OCI-LY1 (cell line): ENCODE results near the gene RCC1.
"Not testable (repeated sequence)": the region's sequence is repeated elsewhere in the genome, so short reads cannot be mapped to it uniquely, and the experiment has no call there.

ENCODE experiments used
- H2AFZ ChIP-seq: fragments of 200-600 bp; sonication (generic), shearing (Covaris generic); 2 replicates; pipeline ENCODE4 v1.6.0; 2014; ENCODE audit warnings: antibody characterized with exemption, mild to moderate bottlenecking, low read length
- H3F3A ChIP-seq: fragments of 200-600 bp; sonication (generic), shearing (Covaris generic); 2 replicates; pipeline ENCODE4 v1.6.0; 2014; ENCODE audit warnings: mild to moderate bottlenecking, antibody characterized with exemption, low read length, moderate library complexity; ENCODE audit not compliant: insufficient read depth
- H3K27ac ChIP-seq: fragments of 200-600 bp; sonication (generic); 2 replicates; pipeline ENCODE4 v1.5.1; 2014; ENCODE audit warnings: low read length, mixed run types, mild to moderate bottlenecking, low read depth; ENCODE audit not compliant: poor library complexity, severe bottlenecking
- H3K27me3 ChIP-seq: fragments of 200-600 bp; sonication (generic); 2 replicates; pipeline ENCODE4 v1.6.0; 2014; ENCODE audit warnings: antibody characterized with exemption, mild to moderate bottlenecking, low read length, moderate library complexity; ENCODE audit not compliant: insufficient read depth
- H3K36me3 ChIP-seq: fragments of 200-600 bp; sonication (generic); 2 replicates; pipeline ENCODE4 v1.6.1; 2014; ENCODE audit warnings: mild to moderate bottlenecking, antibody characterized with exemption, low read length, moderate library complexity, mixed read lengths; ENCODE audit not compliant: insufficient read depth
- H3K4me1 ChIP-seq: fragments of 200-600 bp; sonication (generic); 2 replicates; pipeline ENCODE4 v1.5.1; 2014; ENCODE audit warnings: mild to moderate bottlenecking, low read length, moderate library complexity; ENCODE audit not compliant: insufficient read depth, severe bottlenecking
- H3K4me2 ChIP-seq: fragments of 200-600 bp; sonication (generic), shearing (Covaris generic); 2 replicates; pipeline ENCODE4 v1.6.1; 2014; ENCODE audit warnings: low read length
- H3K4me3 ChIP-seq: fragments of 200-600 bp; sonication (generic); 2 replicates; pipeline ENCODE4 v1.5.1; 2014; ENCODE audit warnings: low read length, low read depth, mild to moderate bottlenecking, mixed read lengths; ENCODE audit not compliant: poor library complexity, severe bottlenecking
- H3K79me2 ChIP-seq: fragments of 200-600 bp; shearing (Covaris generic); 2 replicates; pipeline ENCODE4 v1.6.1; 2016; ENCODE audit warnings: mixed run types, low read length, mixed read lengths; ENCODE audit not compliant: insufficient read depth
- H3K9ac ChIP-seq: fragments of 200-600 bp; sonication (generic), shearing (Covaris generic); 2 replicates; pipeline ENCODE4 v1.6.1; 2014; ENCODE audit warnings: mild to moderate bottlenecking, low read length, mixed read lengths
- H3K9me2 ChIP-seq: fragments of 200-600 bp; sonication (generic), shearing (Covaris generic); 2 replicates; pipeline ENCODE4 v1.6.1; 2014; ENCODE audit warnings: low read depth, mild to moderate bottlenecking, low read length, mixed read lengths
- H3K9me3 ChIP-seq: fragments of 200-600 bp; shearing (Covaris generic); 2 replicates; pipeline ENCODE4 v1.6.1; 2014; ENCODE audit warnings: low read length, mixed read lengths
- H4K20me1 ChIP-seq: fragments of 200-600 bp; sonication (generic), shearing (Covaris generic); 2 replicates; pipeline ENCODE4 v1.6.0; 2016; ENCODE audit warnings: mild to moderate bottlenecking, low read length; ENCODE audit not compliant: insufficient read depth
- EZH2 ChIP-seq: fragments of 200-600 bp; sonication (generic), shearing (Covaris generic); IDR thresholded peaks from 2 replicates; pipeline ENCODE4 v1.8.0; 2017; ENCODE audit warnings: borderline replicate concordance, mixed run types, mild to moderate bottlenecking, antibody characterized with exemption, low read length, moderate library complexity, mixed read lengths
- TF ChIP-seq, protein P1 (sequence below): fragments of 200-600 bp; sonication (generic), shearing (Covaris generic); IDR thresholded peaks from 2 replicates; pipeline ENCODE4 v1.5.1; 2017; ENCODE audit warnings: mild to moderate bottlenecking, antibody characterized with exemption, low read length, moderate library complexity, mixed read lengths

The RCC1 gene

DNA sequence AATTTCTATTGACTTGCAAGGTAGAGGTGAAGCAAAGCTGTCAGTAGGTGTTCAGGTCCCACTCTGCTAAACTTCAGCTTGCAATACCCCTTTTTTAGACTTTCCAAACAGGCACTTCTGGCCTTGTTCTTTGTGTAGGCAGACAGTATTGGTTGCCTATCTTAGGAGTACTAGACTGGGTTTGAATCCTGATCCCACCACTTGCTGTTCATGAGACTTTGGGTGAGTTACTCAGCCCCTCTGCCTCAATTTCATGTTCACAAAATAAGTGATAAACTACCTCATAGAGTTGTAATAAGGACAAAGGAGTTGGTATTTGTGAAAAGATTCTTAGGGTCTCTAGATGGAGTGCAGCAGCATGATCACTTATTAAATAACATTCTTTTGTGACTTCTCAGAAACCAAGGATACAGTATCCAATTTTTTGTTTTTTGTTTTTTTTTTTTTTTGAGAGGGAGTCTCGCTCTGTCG lies 5.2 kb downstream of the RCC1 start:
- H3K36me3 ChIP-seq = peaks cover 84% of the 10 kb centered on the region
- no peaks in the 10 kb centered on the region for H3K27me3 ChIP-seq
- peak overlapping the region; percentile 96 for H3K4me2 ChIP-seq
- no peak overlapping the region; the same call in 1 of the 2 replicates for H3K9ac ChIP-seq
- no peak for TF ChIP-seq EZH2
- TF ChIP-seq, protein P1, sequence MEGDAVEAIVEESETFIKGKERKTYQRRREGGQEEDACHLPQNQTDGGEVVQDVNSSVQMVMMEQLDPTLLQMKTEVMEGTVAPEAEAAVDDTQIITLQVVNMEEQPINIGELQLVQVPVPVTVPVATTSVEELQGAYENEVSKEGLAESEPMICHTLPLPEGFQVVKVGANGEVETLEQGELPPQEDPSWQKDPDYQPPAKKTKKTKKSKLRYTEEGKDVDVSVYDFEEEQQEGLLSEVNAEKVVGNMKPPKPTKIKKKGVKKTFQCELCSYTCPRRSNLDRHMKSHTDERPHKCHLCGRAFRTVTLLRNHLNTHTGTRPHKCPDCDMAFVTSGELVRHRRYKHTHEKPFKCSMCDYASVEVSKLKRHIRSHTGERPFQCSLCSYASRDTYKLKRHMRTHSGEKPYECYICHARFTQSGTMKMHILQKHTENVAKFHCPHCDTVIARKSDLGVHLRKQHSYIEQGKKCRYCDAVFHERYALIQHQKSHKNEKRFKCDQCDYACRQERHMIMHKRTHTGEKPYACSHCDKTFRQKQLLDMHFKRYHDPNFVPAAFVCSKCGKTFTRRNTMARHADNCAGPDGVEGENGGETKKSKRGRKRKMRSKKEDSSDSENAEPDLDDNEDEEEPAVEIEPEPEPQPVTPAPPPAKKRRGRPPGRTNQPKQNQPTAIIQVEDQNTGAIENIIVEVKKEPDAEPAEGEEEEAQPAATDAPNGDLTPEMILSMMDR = no peak
- H4K20me1 ChIP-seq = no peaks in the 10 kb centered on the region
- no peak overlapping the region for H2AFZ ChIP-seq
- H3K4me1 ChIP-seq = peaks cover 41% of the 10 kb centered on the region
- H3K9me3 ChIP-seq = no peaks in the 10 kb centered on the region
- H3K79me2 ChIP-seq = peaks cover 23% of the 10 kb centered on the region
- H3K4me3 ChIP-seq = peak overlapping the region; percentile 89
- peak overlapping the region; percentile 88 for H3K27ac ChIP-seq
- peaks cover 45% of the 10 kb centered on the region for H3F3A ChIP-seq
- H3K9me2 ChIP-seq = no peaks in the 10 kb centered on the region

DNA sequence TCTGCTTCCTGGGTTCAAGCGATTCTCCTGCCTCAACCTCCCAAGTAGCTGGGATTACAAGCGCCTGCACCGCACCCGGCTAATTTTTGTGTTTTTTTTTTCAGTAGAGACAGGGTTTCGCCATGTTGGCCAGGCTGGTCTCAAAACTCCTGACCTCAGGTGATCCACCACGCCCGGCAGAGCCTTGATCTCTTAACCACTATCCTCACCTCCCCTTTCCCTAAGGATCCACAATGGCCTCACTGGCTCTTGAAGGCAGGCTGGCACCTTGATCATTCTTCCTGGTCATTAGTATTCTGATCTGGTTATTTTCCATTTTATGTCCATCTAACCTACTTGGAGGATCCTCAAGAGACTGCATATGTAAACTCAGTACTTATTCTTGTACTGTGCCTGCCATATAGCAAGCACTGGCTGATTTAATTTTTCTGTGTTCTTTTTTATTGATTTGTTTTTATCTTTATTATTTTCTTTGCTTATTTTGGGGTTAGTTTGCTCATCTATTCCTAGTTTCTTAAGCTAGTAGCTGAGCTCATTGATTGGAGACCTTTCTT lies 6.3 kb downstream of the RCC1 start:
- no peak overlapping the region for H2AFZ ChIP-seq
- H3K9me3 ChIP-seq = no peaks in the 10 kb centered on the region
- no peak overlapping the region for H3K9ac ChIP-seq
- H3K4me1 ChIP-seq = peaks cover 48% of the 10 kb centered on the region
- no peaks in the 10 kb centered on the region for H3K27me3 ChIP-seq
- peak overlapping the region; percentile 88 for H3K27ac ChIP-seq
- no peak overlapping the region for H3K4me2 ChIP-seq
- H3K36me3 ChIP-seq = peaks cover 73% of the 10 kb centered on the region
- no peaks in the 10 kb centered on the region for H3K9me2 ChIP-seq
- peaks cover 51% of the 10 kb centered on the region for H3F3A ChIP-seq
- TF ChIP-seq, protein P1 = no peak
- no peak for TF ChIP-seq EZH2
- H3K4me3 ChIP-seq = no peak overlapping the region
- H3K79me2 ChIP-seq = peaks cover 12% of the 10 kb centered on the region
- no peaks in the 10 kb centered on the region for H4K20me1 ChIP-seq

DNA sequence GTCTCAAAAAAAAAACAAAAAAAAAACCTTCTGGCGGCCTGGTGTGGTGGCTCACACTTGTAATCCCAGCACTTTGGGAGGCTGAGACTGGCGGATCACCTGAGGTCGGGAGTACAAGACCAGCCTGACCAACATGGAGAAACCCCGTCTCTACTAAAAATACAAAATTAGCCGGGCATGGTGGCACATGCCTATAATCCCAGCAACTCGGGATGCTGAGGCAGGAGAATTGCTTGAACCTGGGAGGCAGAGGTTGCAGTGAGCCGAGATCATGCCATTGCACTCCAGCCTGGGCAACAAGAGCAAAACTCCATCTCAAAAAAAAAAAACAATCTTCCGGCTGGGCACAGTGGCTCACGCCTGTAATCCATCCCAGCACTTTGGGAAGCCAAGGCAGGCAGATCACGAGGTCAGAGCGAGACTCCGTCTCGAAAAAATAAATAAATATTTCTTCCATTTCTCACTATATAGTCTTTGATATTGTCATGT lies 8.6 kb downstream of the RCC1 start:
- Histone ChIP-seq H3K36me3 (peaks cover 49% of the 10 kb centered on the region), H3K27ac (peak overlapping the region; percentile 55), H3F3A (peaks cover 34% of the 10 kb centered on the region), H3K79me2 (peaks cover 10% of the 10 kb centered on the region), H3K4me1 (peaks cover 40% of the 10 kb centered on the region)
- not testable (repeated sequence) for H2AFZ ChIP-seq, H3K4me3 ChIP-seq, H4K20me1 ChIP-seq, H3K4me2 ChIP-seq, H3K9ac ChIP-seq, H3K9me2 ChIP-seq, H3K9me3 ChIP-seq, H3K27me3 ChIP-seq

DNA sequence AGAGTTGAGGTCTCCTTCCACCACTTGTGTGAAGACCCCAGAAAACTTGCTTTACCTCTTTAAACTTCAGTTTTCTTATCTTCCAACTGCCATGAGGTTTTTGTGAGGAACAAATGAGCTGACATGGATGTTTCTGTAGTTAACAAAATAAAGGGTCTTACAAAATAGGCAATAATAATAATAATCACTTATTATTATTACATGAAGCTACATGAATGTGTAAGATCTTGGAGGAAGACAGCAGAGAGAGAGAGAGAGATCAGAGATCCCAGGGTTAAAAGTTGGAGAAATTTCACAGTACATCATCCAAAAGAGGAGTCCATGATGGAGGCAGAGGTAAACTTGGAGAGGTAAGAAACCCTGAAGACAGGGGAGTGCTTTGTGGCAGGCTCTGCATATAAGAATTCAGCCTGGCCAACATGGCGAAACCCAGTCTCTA lies 10.7 kb downstream of the RCC1 start:
- TF ChIP-seq EZH2 = no peak
- TF ChIP-seq, protein P1 = no peak
- H3F3A ChIP-seq = peaks cover 18% of the 10 kb centered on the region
- no peaks in the 10 kb centered on the region for H3K27me3 ChIP-seq
- H4K20me1 ChIP-seq = no peaks in the 10 kb centered on the region
- H3K4me3 ChIP-seq = no peak overlapping the region
- H3K4me2 ChIP-seq = peak overlapping the region; percentile 69; the same call in 1 of the 2 replicates
- peaks cover 29% of the 10 kb centered on the region for H3K79me2 ChIP-seq
- H3K9me2 ChIP-seq = no peaks in the 10 kb centered on the region
- no peak overlapping the region for H3K9ac ChIP-seq
- H3K4me1 ChIP-seq = peaks cover 42% of the 10 kb centered on the region
- peak overlapping the region; percentile 78 for H3K27ac ChIP-seq
- H3K9me3 ChIP-seq = no peaks in the 10 kb centered on the region
- H3K36me3 ChIP-seq = peaks cover 43% of the 10 kb centered on the region
- no peak overlapping the region for H2AFZ ChIP-seq
